H9 (cell line): Measurements from ENCODE around the gene NFAM1. TPM values are rescaled to one million over a fixed set of nuclear protein-coding genes. Genes with fewer than 3 reads are reported as not detected.

Experiments
- DNase-seq: peaks from one replicate; pipeline ENCODE4 v3.0.0-alpha.2; 2017
- H2AFZ ChIP-seq: one replicate; pipeline ENCODE4 v1.6.1; 2013; ENCODE audit warnings: mild to moderate bottlenecking, low read length, control low read depth, moderate library complexity
- H2AK5ac ChIP-seq: 2 replicates; pipeline ENCODE4 v1.6.1; 2013; ENCODE audit warnings: low read length, control low read depth, mixed read lengths; ENCODE audit not compliant: insufficient read length
- H2BK120ac ChIP-seq: one replicate; pipeline ENCODE4 v1.6.1; 2013; ENCODE audit warnings: low read depth, mild to moderate bottlenecking, low read length, control low read depth, inconsistent platforms; ENCODE audit not compliant: poor library complexity, severe bottlenecking
- H2BK12ac ChIP-seq: 2 replicates; pipeline ENCODE4 v1.6.1; 2013; ENCODE audit warnings: low read length, control low read depth, mixed read lengths, low read depth; ENCODE audit not compliant: insufficient read length
- H2BK15ac ChIP-seq: 2 replicates; pipeline ENCODE4 v1.6.1; 2013; ENCODE audit warnings: low read depth, low read length, control low read depth
- H2BK20ac ChIP-seq: one replicate; pipeline ENCODE4 v1.6.1; 2013; ENCODE audit warnings: low read depth, mild to moderate bottlenecking, low read length, control low read depth, inconsistent platforms; ENCODE audit not compliant: poor library complexity, severe bottlenecking
- H2BK5ac ChIP-seq: 2 replicates; pipeline ENCODE4 v1.6.1; 2013; ENCODE audit warnings: low read length, control low read depth, mixed read lengths; ENCODE audit not compliant: insufficient read length
- H3K14ac ChIP-seq: 2 replicates; pipeline ENCODE4 v1.6.1; 2013; ENCODE audit warnings: low read length, control low read depth; ENCODE audit not compliant: insufficient read depth
- H3K18ac ChIP-seq: 2 replicates; pipeline ENCODE4 v1.6.1; 2013; ENCODE audit warnings: low read depth, mild to moderate bottlenecking, mixed read lengths, low read length, control low read depth; ENCODE audit not compliant: insufficient read length
- H3K23ac ChIP-seq: 2 replicates; pipeline ENCODE4 v1.6.1; 2013; ENCODE audit warnings: low read length, control low read depth, mixed read lengths, low read depth; ENCODE audit not compliant: insufficient read length
- H3K23me2 ChIP-seq: 2 replicates; pipeline ENCODE4 v1.6.1; 2013; ENCODE audit warnings: low read depth, mild to moderate bottlenecking, mixed read lengths, low read length, control low read depth; ENCODE audit not compliant: insufficient read length, poor library complexity, severe bottlenecking
- H3K27ac ChIP-seq: 2 replicates; pipeline ENCODE4 v1.5.1; 2013; ENCODE audit warnings: low read length, control low read depth, mixed read lengths, low read depth; ENCODE audit not compliant: insufficient read length
- H3K27me3 ChIP-seq: 2 replicates; pipeline ENCODE4 v1.6.1; 2013; ENCODE audit warnings: low read length, control low read depth, inconsistent platforms; ENCODE audit not compliant: insufficient read depth
- H3K4ac ChIP-seq: 2 replicates; pipeline ENCODE4 v1.6.1; 2013; ENCODE audit warnings: low read depth, mild to moderate bottlenecking, control low read depth, inconsistent platforms, low read length, moderate library complexity
- H3K4me1 ChIP-seq: 2 replicates; pipeline ENCODE4 v1.6.1; 2013; ENCODE audit warnings: low read length, control low read depth, inconsistent platforms; ENCODE audit not compliant: insufficient read depth
- H3K4me2 ChIP-seq: 2 replicates; pipeline ENCODE4 v1.6.1; 2013; ENCODE audit warnings: low read length, control low read depth, mixed read lengths; ENCODE audit not compliant: insufficient read length, insufficient read depth
- H3K56ac ChIP-seq: 2 replicates; pipeline ENCODE4 v1.6.1; 2013; ENCODE audit warnings: low read depth, mild to moderate bottlenecking, mixed read lengths, low read length, control low read depth; ENCODE audit not compliant: insufficient read length
- H3K79me1 ChIP-seq: 2 replicates; pipeline ENCODE4 v1.6.1; 2013; ENCODE audit warnings: low read depth, mild to moderate bottlenecking, moderate library complexity, low read length, control low read depth, inconsistent platforms; ENCODE audit not compliant: insufficient read depth, poor library complexity, severe bottlenecking
- H3K79me2 ChIP-seq: 2 replicates; pipeline ENCODE4 v1.6.1; 2013; ENCODE audit warnings: low read length, control low read depth, inconsistent platforms; ENCODE audit not compliant: insufficient read depth
- H3K9ac ChIP-seq: 2 replicates; pipeline ENCODE4 v1.6.1; 2013; ENCODE audit warnings: low read length, control low read depth, mixed read lengths; ENCODE audit not compliant: insufficient read length; ENCODE audit errors: extremely low read depth
- H3K9me3 ChIP-seq: one replicate; pipeline ENCODE4 v1.6.1; 2013; ENCODE audit warnings: low read depth, low read length, inconsistent platforms; ENCODE audit not compliant: control insufficient read depth
- H3T11ph ChIP-seq: one replicate; pipeline ENCODE4 v1.6.1; 2013; ENCODE audit warnings: mild to moderate bottlenecking, low read length, control low read depth, inconsistent platforms
- H4K20me1 ChIP-seq: one replicate; pipeline ENCODE4 v1.6.1; 2013; ENCODE audit not compliant: control insufficient read depth, insufficient read length, insufficient read depth
- H4K5ac ChIP-seq: 2 replicates; pipeline ENCODE4 v1.6.1; 2013; ENCODE audit warnings: low read depth, mild to moderate bottlenecking, mixed read lengths, low read length, control low read depth; ENCODE audit not compliant: insufficient read length
- H4K8ac ChIP-seq: replicated peaks from 2 replicates; pipeline ENCODE4 v1.6.1; 2013; ENCODE audit warnings: low read length, control low read depth, mixed read lengths, low read depth; ENCODE audit not compliant: insufficient read length
- H4K91ac ChIP-seq: 2 replicates; pipeline ENCODE4 v1.6.1; 2013; ENCODE audit warnings: low read depth, mild to moderate bottlenecking, moderate library complexity, mixed read lengths, low read length, control low read depth; ENCODE audit not compliant: insufficient read length
- H3K27ac Mint-ChIP-seq, 3 experiments: 2 replicates in 2 of 3; 3 replicates in 1 of 3; pipeline ENCODE4 v1.8.0; 2020 to 2021; ENCODE audit warnings: mixed read lengths in 3 of 3, mild to moderate bottlenecking in 1 of 3, moderate library complexity in 1 of 3
- H3K27me3 Mint-ChIP-seq: 2 replicates; pipeline ENCODE4 v1.8.0; 2021; ENCODE audit warnings: low read depth, mild to moderate bottlenecking, moderate library complexity, mixed read lengths
- H3K36me3 Mint-ChIP-seq, 3 experiments: 2 replicates in 2 of 3; 3 replicates in 1 of 3; pipeline ENCODE4 v1.8.0; 2020 to 2021; ENCODE audit warnings: low read depth in 3 of 3, mixed read lengths in 3 of 3; ENCODE audit not compliant: insufficient read depth in 1 of 3
- H3K4me1 Mint-ChIP-seq, 2 experiments: 2 replicates each; pipeline ENCODE4 v1.8.0; 2020; ENCODE audit warnings: mixed read lengths in 2 of 2
- H3K4me3 Mint-ChIP-seq, 2 experiments: 2 replicates in 1 of 2; 3 replicates in 1 of 2; pipeline ENCODE4 v1.8.0; 2020 to 2021; ENCODE audit warnings: mild to moderate bottlenecking in 2 of 2, mixed read lengths in 2 of 2, moderate library complexity in 1 of 2
- H3K9me3 Mint-ChIP-seq, 2 experiments: 2 replicates in 1 of 2; 3 replicates in 1 of 2; pipeline ENCODE4 v1.8.0; 2020; ENCODE audit warnings: mild to moderate bottlenecking in 2 of 2, mixed read lengths in 2 of 2, moderate library complexity in 1 of 2
- CTCF ChIP-seq: fragments of 200-600 bp; sonication (generic); conservative IDR thresholded peaks from 3 replicates; pipeline ENCODE4 v1.8.0; 2021; ENCODE audit warnings: antibody characterized with exemption, mild to moderate bottlenecking
- WGBS: extraction: QIAGEN DNeasy Blood & Tissue Kit; methylation state at CpG from one replicate; pipeline ENCODE4 v1.1.7; 2013; ENCODE audit warnings: missing lambda C conversion rate, low lambda C conversion rate, mixed read lengths; ENCODE audit not compliant: insufficient read length; ENCODE audit errors: extremely low coverage; 5-methylcytosine and 5-hydroxymethylcytosine counted together
- total RNA-seq: library from RNA; stranded (reverse); gene quantifications from 2 replicates; pipeline ENCODE4 v1.2.1, GENCODE V29; 2021

NFAM1 gene
- total RNA-seq, 1 experiment from 2014 or later: 0.68 TPM

- no peak overlapping the region for H3K27ac Mint-ChIP-seq
- Histone ChIP-seq H3K18ac (no peak overlapping the region), H4K91ac (no peak overlapping the region)
Measured at GRCh38 chr22:42442748-42443147, 10.5 kb upstream of the NFAM1 start.

More at GRCh38 chr22:42442748-42443147, 10.5 kb upstream of the NFAM1 start:
- Histone ChIP-seq H4K5ac (no peak overlapping the region), H3K79me2 (no peaks in the 10 kb centered on the region), H3K14ac (no peak overlapping the region), H4K20me1 (no peaks in the 10 kb centered on the region), H3K4me2 (no peak overlapping the region), H3K27ac (no peak overlapping the region), H4K8ac (no peak overlapping the region), H3K4me1 (no peaks in the 10 kb centered on the region), H3K9me3 (no peaks in the 10 kb centered on the region), H2BK15ac (no peak overlapping the region), H2BK5ac (no peak overlapping the region), H3K56ac (no peak overlapping the region), H3K9ac (no peak overlapping the region), H2BK12ac (no peak overlapping the region), H3K27me3 (no peaks in the 10 kb centered on the region; the same call in 1 of the 2 replicates), H3T11ph (no peak overlapping the region), H2BK20ac (no peak overlapping the region), H3K23me2 (peaks cover 7% of the 10 kb centered on the region), H2BK120ac (no peak overlapping the region), H2AFZ (no peak overlapping the region), H3K23ac (no peak overlapping the region), H3K4ac (no peak overlapping the region), H3K79me1 (no peaks in the 10 kb centered on the region), H2AK5ac (no peak overlapping the region)
- Mint-ChIP-seq H3K4me3 (no peak overlapping the region), H3K9me3 (peaks cover 0 to 2% of the 10 kb centered on the region in 2 experiments; a peak in 3 of 5 replicates), H3K27me3 (peaks cover 41% of the 10 kb centered on the region), H3K36me3 (no peaks in the 10 kb centered on the region; a peak in 1 of 7 replicates), H3K4me1 (peaks cover 36 to 50% of the 10 kb centered on the region in 2 experiments)
- WGBS: no CpG with 5 or more reads among the region's 4 CpGs
- TF ChIP-seq CTCF: no peak
- DNase-seq: no peak
